Mucosa of stomach (tissue), 1 donor: ENCODE data around the gene TEX11.
"Not testable (repeated sequence)": the region's sequence is repeated elsewhere in the genome, so short reads cannot be mapped to it uniquely, and the experiment has no call there.

Source experiments
- H3K27me3 ChIP-seq: one replicate; pipeline ENCODE4 v1.7.0; 2013; ENCODE audit warnings: mild to moderate bottlenecking, low read length; ENCODE audit not compliant: control insufficient read depth, insufficient read depth
- H3K36me3 ChIP-seq: one replicate; pipeline ENCODE4 v1.7.0; 2013; ENCODE audit warnings: low read length; ENCODE audit not compliant: control insufficient read depth, insufficient read depth
- H3K4me1 ChIP-seq: one replicate; pipeline ENCODE4 v1.7.0; 2013; ENCODE audit warnings: mild to moderate bottlenecking, low read length; ENCODE audit not compliant: control insufficient read depth, insufficient read depth
- H3K4me3 ChIP-seq: one replicate; pipeline ENCODE4 v1.7.0; 2013; ENCODE audit warnings: low read length
- H3K9ac ChIP-seq: one replicate; pipeline ENCODE4 v1.7.0; 2013; ENCODE audit warnings: mild to moderate bottlenecking, low read length, moderate library complexity
- H3K9me3 ChIP-seq: one replicate; pipeline ENCODE4 v1.7.0; 2013; ENCODE audit warnings: mild to moderate bottlenecking, low read length, moderate library complexity; ENCODE audit not compliant: control insufficient read depth
- donor health status: Pancreatic carcinoma.

Gene TEX11

DNA sequence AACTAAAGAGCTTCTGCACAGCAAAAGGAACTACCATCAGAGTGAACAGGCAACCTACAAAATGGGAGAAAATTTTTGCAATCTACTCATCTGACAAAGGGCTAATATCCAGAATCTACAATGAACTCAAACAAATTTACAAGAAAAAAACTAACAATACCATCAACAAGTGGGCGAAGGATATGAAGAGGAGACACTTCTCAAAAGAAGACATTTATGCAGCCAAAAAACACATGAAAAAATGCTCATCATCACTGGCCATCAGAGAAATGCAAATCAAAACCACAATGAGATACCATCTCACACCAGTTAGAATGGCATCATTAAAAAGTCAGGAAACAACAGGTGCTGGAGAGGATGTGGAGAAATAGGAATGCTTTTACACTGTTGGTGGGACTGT is 64.9 kb downstream of the TEX11 start:
- H3K9me3 ChIP-seq, H3K36me3 ChIP-seq, H3K4me3 ChIP-seq, H3K4me1 ChIP-seq, H3K9ac ChIP-seq, H3K27me3 ChIP-seq: not testable (repeated sequence)

- H3K4me1 ChIP-seq, result no peaks in the 10 kb centered on the region
- no peak overlapping the region for H3K4me3 ChIP-seq
- no peaks in the 10 kb centered on the region for H3K9me3 ChIP-seq
- no peaks in the 10 kb centered on the region for H3K36me3 ChIP-seq
- H3K27me3 ChIP-seq, result no peaks in the 10 kb centered on the region
- no peak overlapping the region for H3K9ac ChIP-seq
Observed at GRCh38 chrX:70834589-70834988, 73.9 kb downstream of the TEX11 start.

DNA sequence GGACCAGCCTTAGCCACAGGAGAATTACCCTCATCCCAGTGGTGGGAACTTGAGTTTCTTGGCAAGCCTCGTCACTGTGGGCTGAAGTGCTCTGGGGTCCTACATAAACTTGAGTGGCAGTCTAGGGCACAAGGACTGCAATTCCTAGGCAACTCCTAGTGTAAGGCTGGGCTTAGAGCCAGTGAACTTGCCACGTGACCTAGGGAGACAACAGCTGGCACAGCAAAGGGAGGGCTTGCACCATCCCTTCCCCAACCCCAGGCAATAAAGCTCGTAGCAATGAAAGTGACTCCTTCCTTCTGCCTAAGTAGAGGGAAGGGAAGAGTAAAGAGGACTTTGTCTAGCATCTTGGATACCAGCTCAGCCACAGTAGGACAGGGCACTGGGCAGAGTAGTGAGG is 81.8 kb downstream of the TEX11 start:
- H3K4me3 ChIP-seq, result no peak overlapping the region
- no peak overlapping the region for H3K9ac ChIP-seq
- no peaks in the 10 kb centered on the region for H3K9me3 ChIP-seq
- no peaks in the 10 kb centered on the region for H3K4me1 ChIP-seq
- H3K36me3 ChIP-seq, result no peaks in the 10 kb centered on the region
- no peaks in the 10 kb centered on the region for H3K27me3 ChIP-seq

- no peaks in the 10 kb centered on the region for H3K4me1 ChIP-seq
- no peak overlapping the region for H3K4me3 ChIP-seq
- H3K27me3 ChIP-seq, result no peaks in the 10 kb centered on the region
- no peaks in the 10 kb centered on the region for H3K9me3 ChIP-seq
- no peak overlapping the region for H3K9ac ChIP-seq
- no peaks in the 10 kb centered on the region for H3K36me3 ChIP-seq
Observed at GRCh38 chrX:70825366-70825765, 83.1 kb downstream of the TEX11 start.

GRCh38 chrX:70808942-70809940 is 99.3 kb downstream of the TEX11 start:
- Histone ChIP-seq H3K9ac (no peak overlapping the region), H3K4me1 (no peaks in the 10 kb centered on the region), H3K9me3 (no peaks in the 10 kb centered on the region), H3K4me3 (no peak overlapping the region), H3K36me3 (no peaks in the 10 kb centered on the region), H3K27me3 (no peaks in the 10 kb centered on the region)

GRCh38 chrX:70806081-70806480 is 102.4 kb downstream of the TEX11 start:
- H3K27me3 ChIP-seq, result no peaks in the 10 kb centered on the region
- no peaks in the 10 kb centered on the region for H3K4me1 ChIP-seq
- no peaks in the 10 kb centered on the region for H3K36me3 ChIP-seq
- no peak overlapping the region for H3K9ac ChIP-seq
- H3K9me3 ChIP-seq, result no peaks in the 10 kb centered on the region
- no peak overlapping the region for H3K4me3 ChIP-seq

DNA sequence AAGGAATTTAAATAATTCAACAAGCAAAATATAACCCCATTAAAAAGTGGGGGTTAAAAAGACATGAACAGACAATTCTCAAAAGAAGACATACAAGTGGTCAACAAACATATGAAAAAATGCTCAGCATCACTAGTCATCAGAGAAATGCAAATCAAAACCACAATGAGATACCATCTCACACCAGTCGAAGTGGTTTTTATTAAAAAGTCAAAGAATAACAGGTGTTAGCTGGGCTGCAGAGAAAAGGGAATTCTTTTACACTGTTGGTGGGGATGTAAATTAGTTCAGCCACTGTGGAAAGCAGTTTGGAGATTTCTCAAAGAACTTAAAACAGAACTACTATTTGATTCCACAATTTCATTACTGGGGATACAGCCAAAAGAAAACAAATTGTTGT is 111.8 kb downstream of the TEX11 start:
- H3K36me3 ChIP-seq, H3K9me3 ChIP-seq, H3K27me3 ChIP-seq, H3K9ac ChIP-seq, H3K4me1 ChIP-seq, H3K4me3 ChIP-seq: not testable (repeated sequence)

GRCh38 chrX:70774223-70774622 is 134.3 kb downstream of the TEX11 start:
- Histone ChIP-seq H3K36me3 (no peaks in the 10 kb centered on the region), H3K4me1 (no peaks in the 10 kb centered on the region)

DNA sequence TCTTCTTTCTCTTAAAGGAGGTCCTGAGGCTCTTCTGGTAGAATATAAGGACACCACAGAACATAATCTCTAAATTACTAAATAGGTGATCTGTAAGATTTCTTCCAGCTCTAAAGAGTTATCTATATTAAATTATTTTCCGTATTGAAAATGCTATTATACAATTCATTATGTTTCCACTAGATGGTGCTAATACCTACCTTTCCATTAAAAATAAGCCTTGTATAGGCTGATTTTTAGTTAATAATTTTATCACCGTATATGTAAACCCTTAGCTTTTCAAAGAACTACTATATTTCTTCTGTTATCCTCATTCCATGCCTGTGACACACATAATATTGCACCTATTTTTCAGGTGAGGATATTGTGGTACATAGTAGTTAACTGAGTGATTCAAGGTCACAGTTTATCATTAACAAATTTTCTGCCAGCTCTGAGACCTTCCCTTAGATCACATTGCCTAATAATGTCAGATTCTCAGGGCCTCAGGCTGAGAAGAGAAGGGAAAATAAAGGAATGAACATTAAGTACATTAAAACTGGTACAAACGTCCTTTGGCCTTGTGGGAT is 138.8 kb downstream of the TEX11 start:
- Histone ChIP-seq H3K9ac (no peak overlapping the region), H3K4me3 (no peak overlapping the region), H3K36me3 (no peaks in the 10 kb centered on the region), H3K4me1 (no peaks in the 10 kb centered on the region), H3K9me3 (no peaks in the 10 kb centered on the region), H3K27me3 (no peaks in the 10 kb centered on the region)

More at GRCh38 chrX:70774223-70774622, 134.3 kb downstream of the TEX11 start:
- Histone ChIP-seq H3K4me3 (no peak overlapping the region), H3K9me3 (no peaks in the 10 kb centered on the region), H3K9ac (no peak overlapping the region), H3K27me3 (no peaks in the 10 kb centered on the region)

- H3K4me1 ChIP-seq, result no peaks in the 10 kb centered on the region
- H3K9ac ChIP-seq, result no peak overlapping the region
- H3K4me3 ChIP-seq, result no peak overlapping the region
- H3K27me3 ChIP-seq, result no peaks in the 10 kb centered on the region
- H3K9me3 ChIP-seq, result no peaks in the 10 kb centered on the region
- H3K36me3 ChIP-seq, result no peaks in the 10 kb centered on the region
Observed at GRCh38 chrX:70762285-70762684, 146.2 kb downstream of the TEX11 start.

GRCh38 chrX:70755850-70756249 is 152.7 kb downstream of the TEX11 start:
- H3K4me1 ChIP-seq, result no peaks in the 10 kb centered on the region
- no peaks in the 10 kb centered on the region for H3K27me3 ChIP-seq
- H3K36me3 ChIP-seq, result no peaks in the 10 kb centered on the region
- no peaks in the 10 kb centered on the region for H3K9me3 ChIP-seq
- H3K4me3 ChIP-seq, result no peak overlapping the region
- no peak overlapping the region for H3K9ac ChIP-seq

DNA sequence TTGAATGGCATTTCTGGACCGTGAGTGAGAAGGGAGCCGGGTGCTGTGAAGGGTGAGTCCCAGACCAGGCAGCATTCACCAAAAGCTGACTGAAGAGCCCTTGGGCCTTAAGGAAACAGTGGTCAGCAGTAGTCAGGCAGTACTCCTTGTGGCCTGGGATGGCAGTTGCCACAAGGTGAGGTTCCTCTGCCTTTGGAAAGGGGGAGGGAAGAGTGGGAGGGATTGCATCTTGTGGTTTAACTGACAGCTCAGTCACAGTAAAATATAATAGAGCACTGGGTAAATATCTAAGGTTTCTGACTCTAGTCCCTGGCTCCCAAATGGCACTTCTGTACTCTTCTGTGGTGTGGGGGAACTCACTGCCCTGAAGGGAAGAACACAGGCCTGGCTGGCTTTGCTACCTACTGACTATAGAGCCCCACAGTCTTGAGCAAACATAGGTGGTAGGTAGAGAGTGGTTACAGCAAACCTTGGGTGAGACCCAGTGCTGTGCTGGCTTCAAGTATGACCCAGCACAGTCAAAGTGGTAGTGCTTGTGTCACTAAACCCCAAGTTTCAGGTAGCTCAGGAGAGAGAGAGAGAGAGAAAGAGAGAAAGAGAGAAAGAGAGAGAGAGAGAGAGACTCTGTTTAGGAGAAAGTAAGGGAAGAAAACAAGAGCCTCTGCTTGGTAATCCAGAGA is 154.2 kb downstream of the TEX11 start:
- Histone ChIP-seq H3K4me1 (no peaks in the 10 kb centered on the region), H3K36me3 (no peaks in the 10 kb centered on the region), H3K4me3 (no peak overlapping the region), H3K9ac (no peak overlapping the region), H3K27me3 (no peaks in the 10 kb centered on the region), H3K9me3 (no peaks in the 10 kb centered on the region)
